ENCODE results near the gene MANBA.

GRCh38 chr4:102610007-102610406 lies 150.8 kb downstream of the MANBA start:
- no peak for TF ChIP-seq POLR2A (IDR thresholded peaks at IDR 0.05)
- TF ChIP-seq, protein P1, sequence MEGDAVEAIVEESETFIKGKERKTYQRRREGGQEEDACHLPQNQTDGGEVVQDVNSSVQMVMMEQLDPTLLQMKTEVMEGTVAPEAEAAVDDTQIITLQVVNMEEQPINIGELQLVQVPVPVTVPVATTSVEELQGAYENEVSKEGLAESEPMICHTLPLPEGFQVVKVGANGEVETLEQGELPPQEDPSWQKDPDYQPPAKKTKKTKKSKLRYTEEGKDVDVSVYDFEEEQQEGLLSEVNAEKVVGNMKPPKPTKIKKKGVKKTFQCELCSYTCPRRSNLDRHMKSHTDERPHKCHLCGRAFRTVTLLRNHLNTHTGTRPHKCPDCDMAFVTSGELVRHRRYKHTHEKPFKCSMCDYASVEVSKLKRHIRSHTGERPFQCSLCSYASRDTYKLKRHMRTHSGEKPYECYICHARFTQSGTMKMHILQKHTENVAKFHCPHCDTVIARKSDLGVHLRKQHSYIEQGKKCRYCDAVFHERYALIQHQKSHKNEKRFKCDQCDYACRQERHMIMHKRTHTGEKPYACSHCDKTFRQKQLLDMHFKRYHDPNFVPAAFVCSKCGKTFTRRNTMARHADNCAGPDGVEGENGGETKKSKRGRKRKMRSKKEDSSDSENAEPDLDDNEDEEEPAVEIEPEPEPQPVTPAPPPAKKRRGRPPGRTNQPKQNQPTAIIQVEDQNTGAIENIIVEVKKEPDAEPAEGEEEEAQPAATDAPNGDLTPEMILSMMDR (IDR thresholded peaks at IDR 0.05) = peak in 2 of 4 experiments; percentile 5 to 26

Data from uterus (tissue), 2 donors.